CD4-positive, alpha-beta T cell treated with Interleukin-17A for 4 hours (primary cell): ENCODE measurements around the gene ENTPD5.
"Not testable (repeated sequence)": the region's sequence is repeated elsewhere in the genome, so short reads cannot be mapped to it uniquely, and the experiment has no call there.

ENCODE experiments used
- DNase-seq: peaks from one replicate; pipeline ENCODE4 v3.0.0-alpha.2; 2020; ENCODE audit warnings: mixed read lengths

Gene ENTPD5

GRCh38 chr14:73998726-73999125 is 20.4 kb downstream of the ENTPD5 start:
- DNase-seq, result no peak

GRCh38 chr14:73997944-73998447 is 21.1 kb downstream of the ENTPD5 start:
- no peak for DNase-seq

GRCh38 chr14:73997108-73997943 is 21.8 kb downstream of the ENTPD5 start:
- no peak for DNase-seq

GRCh38 chr14:73996731-73997107 is 22.4 kb downstream of the ENTPD5 start:
- DNase-seq, result no peak

- no peak for DNase-seq
These were observed 23.1 kb downstream of the ENTPD5 start for GRCh38 chr14:73995977-73996378.

- not testable (repeated sequence) for DNase-seq
These were observed 24.2 kb downstream of the ENTPD5 start for GRCh38 chr14:73994926-73995325.

GRCh38 chr14:73991092-73991491 is 28.0 kb downstream of the ENTPD5 start:
- no peak for DNase-seq

- not testable (repeated sequence) for DNase-seq
These were observed 30.4 kb downstream of the ENTPD5 start for GRCh38 chr14:73988656-73989055.

GRCh38 chr14:73988065-73988464 is 31.0 kb downstream of the ENTPD5 start:
- DNase-seq, result no peak

GRCh38 chr14:73977896-73978295 is 41.2 kb downstream of the ENTPD5 start:
- no peak for DNase-seq

GRCh38 chr14:73976125-73976524 is 43.0 kb downstream of the ENTPD5 start:
- DNase-seq, result no peak

GRCh38 chr14:73973497-73973896 is 45.6 kb downstream of the ENTPD5 start:
- DNase-seq, result no peak

- no peak for DNase-seq
These were observed 50.2 kb downstream of the ENTPD5 start for GRCh38 chr14:73968885-73969284.

- no peak for DNase-seq
These were observed 53.9 kb downstream of the ENTPD5 start for GRCh38 chr14:73965216-73965615.

GRCh38 chr14:73961192-73961591 is 57.9 kb downstream of the ENTPD5 start:
- DNase-seq, result no peak

- DNase-seq, result no peak
These were observed 60.5 kb downstream of the ENTPD5 start for GRCh38 chr14:73958591-73958990.

- DNase-seq, result no peak
These were observed 63.4 kb downstream of the ENTPD5 start for GRCh38 chr14:73955674-73956073.

- DNase-seq, result no peak
These were observed 65.4 kb downstream of the ENTPD5 start for GRCh38 chr14:73953731-73954130.

- peak; percentile 90 for DNase-seq
These were observed 69.0 kb downstream of the ENTPD5 start, which contains the start of the genes COQ6 and FAM161B for GRCh38 chr14:73949752-73950734. COQ6 (plus strand) TSS chr14:73950302; CDS start chr14:73950333, 31 bp downstream. FAM161B (minus strand) TSS chr14:73950094; CDS start chr14:73950026, 68 bp downstream.

- DNase-seq, result no peak
These were observed 73.9 kb downstream of the ENTPD5 start for GRCh38 chr14:73945159-73945670.

GRCh38 chr14:73944432-73945158 is 74.5 kb downstream of the ENTPD5 start:
- DNase-seq, result no peak

GRCh38 chr14:73943083-73943482 is 76.0 kb downstream of the ENTPD5 start:
- no peak for DNase-seq
